ENCODE data around the gene CENPP. TPM values are rescaled to one million over a fixed set of nuclear protein-coding genes. Genes with fewer than 3 reads are reported as not detected.

The CENPP gene
- total RNA-seq, 1 experiment from 2014 or later = 14.3 TPM

DNA sequence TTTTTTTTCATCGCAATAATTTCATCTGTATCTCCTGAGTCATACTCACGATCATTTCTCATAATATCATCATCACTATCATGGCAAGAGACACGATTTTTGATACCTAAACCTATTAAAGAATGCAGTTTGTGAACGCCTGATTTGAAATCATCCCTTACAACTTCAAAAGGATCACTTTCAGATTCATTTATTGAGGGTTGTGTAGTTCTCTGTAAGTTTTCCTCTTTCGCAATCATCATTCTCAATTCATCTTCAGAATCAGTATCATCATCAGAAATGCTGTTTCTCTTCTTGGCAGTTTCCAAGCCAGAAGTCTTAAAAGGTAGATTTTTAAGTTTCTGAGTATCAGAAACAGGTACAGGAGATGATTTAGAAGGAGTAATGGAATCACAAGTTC lies 10.3 kb upstream of the CENPP start:
- Mint-ChIP-seq H3K4me1 (no peaks in the 10 kb centered on the region), H3K4me3 (no peak overlapping the region), H3K27me3 (ENCODE audit: low read depth) (no peaks in the 10 kb centered on the region), H3K36me3 (peaks cover 75% of the 10 kb centered on the region), H3K9me3 (no peaks in the 10 kb centered on the region), H3K27ac (no peak overlapping the region)
- ChIA-PET POLR2A (no interaction called here), CTCF (no interaction called here)
- no peak for DNase-seq (ENCODE audit: low spot score)
- no peak for ATAC-seq
- TF ChIP-seq ZNF671 (CRISPR knock-in tag; IDR thresholded peaks at IDR 0.05) = no peak
- TF ChIP-seq CREM (CRISPR knock-in tag; IDR thresholded peaks at IDR 0.05) = no peak
- TF ChIP-seq, protein P1, sequence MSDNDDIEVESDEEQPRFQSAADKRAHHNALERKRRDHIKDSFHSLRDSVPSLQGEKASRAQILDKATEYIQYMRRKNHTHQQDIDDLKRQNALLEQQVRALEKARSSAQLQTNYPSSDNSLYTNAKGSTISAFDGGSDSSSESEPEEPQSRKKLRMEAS (CRISPR knock-in tag; IDR thresholded peaks at IDR 0.05) = no peak
- TF ChIP-seq, protein P2, sequence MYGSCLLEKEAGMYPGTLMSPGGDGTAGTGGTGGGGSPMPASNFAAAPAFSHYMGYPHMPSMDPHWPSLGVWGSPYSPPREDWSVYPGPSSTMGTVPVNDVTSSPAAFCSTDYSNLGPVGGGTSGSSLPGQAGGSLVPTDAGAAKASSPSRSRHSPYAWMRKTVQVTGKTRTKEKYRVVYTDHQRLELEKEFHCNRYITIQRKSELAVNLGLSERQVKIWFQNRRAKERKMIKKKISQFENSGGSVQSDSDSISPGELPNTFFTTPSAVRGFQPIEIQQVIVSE (CRISPR knock-in tag; IDR thresholded peaks at IDR 0.05; ENCODE audit: borderline replicate concordance) = no peak
- TF ChIP-seq, protein P3, sequence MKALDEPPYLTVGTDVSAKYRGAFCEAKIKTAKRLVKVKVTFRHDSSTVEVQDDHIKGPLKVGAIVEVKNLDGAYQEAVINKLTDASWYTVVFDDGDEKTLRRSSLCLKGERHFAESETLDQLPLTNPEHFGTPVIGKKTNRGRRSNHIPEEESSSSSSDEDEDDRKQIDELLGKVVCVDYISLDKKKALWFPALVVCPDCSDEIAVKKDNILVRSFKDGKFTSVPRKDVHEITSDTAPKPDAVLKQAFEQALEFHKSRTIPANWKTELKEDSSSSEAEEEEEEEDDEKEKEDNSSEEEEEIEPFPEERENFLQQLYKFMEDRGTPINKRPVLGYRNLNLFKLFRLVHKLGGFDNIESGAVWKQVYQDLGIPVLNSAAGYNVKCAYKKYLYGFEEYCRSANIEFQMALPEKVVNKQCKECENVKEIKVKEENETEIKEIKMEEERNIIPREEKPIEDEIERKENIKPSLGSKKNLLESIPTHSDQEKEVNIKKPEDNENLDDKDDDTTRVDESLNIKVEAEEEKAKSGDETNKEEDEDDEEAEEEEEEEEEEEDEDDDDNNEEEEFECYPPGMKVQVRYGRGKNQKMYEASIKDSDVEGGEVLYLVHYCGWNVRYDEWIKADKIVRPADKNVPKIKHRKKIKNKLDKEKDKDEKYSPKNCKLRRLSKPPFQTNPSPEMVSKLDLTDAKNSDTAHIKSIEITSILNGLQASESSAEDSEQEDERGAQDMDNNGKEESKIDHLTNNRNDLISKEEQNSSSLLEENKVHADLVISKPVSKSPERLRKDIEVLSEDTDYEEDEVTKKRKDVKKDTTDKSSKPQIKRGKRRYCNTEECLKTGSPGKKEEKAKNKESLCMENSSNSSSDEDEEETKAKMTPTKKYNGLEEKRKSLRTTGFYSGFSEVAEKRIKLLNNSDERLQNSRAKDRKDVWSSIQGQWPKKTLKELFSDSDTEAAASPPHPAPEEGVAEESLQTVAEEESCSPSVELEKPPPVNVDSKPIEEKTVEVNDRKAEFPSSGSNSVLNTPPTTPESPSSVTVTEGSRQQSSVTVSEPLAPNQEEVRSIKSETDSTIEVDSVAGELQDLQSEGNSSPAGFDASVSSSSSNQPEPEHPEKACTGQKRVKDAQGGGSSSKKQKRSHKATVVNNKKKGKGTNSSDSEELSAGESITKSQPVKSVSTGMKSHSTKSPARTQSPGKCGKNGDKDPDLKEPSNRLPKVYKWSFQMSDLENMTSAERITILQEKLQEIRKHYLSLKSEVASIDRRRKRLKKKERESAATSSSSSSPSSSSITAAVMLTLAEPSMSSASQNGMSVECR (CRISPR knock-in tag; IDR thresholded peaks at IDR 0.05; ENCODE audit: borderline replicate concordance) = no peak
- TF ChIP-seq ELF4 (CRISPR knock-in tag; IDR thresholded peaks at IDR 0.05; ENCODE audit: low read depth) = no peak
- TF ChIP-seq, protein P4, sequence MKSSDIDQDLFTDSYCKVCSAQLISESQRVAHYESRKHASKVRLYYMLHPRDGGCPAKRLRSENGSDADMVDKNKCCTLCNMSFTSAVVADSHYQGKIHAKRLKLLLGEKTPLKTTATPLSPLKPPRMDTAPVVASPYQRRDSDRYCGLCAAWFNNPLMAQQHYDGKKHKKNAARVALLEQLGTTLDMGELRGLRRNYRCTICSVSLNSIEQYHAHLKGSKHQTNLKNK (CRISPR knock-in tag; IDR thresholded peaks at IDR 0.05) = no peak
- TF ChIP-seq, protein P5, sequence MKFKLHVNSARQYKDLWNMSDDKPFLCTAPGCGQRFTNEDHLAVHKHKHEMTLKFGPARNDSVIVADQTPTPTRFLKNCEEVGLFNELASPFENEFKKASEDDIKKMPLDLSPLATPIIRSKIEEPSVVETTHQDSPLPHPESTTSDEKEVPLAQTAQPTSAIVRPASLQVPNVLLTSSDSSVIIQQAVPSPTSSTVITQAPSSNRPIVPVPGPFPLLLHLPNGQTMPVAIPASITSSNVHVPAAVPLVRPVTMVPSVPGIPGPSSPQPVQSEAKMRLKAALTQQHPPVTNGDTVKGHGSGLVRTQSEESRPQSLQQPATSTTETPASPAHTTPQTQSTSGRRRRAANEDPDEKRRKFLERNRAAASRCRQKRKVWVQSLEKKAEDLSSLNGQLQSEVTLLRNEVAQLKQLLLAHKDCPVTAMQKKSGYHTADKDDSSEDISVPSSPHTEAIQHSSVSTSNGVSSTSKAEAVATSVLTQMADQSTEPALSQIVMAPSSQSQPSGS (CRISPR knock-in tag; IDR thresholded peaks at IDR 0.05; ENCODE audit: borderline replicate concordance, low read depth) = no peak
- TF ChIP-seq, protein P6, sequence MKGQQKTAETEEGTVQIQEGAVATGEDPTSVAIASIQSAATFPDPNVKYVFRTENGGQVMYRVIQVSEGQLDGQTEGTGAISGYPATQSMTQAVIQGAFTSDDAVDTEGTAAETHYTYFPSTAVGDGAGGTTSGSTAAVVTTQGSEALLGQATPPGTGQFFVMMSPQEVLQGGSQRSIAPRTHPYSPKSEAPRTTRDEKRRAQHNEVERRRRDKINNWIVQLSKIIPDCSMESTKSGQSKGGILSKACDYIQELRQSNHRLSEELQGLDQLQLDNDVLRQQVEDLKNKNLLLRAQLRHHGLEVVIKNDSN (CRISPR knock-in tag; IDR thresholded peaks at IDR 0.05) = no peak
- no peak for TF ChIP-seq NFATC4 (CRISPR knock-in tag; IDR thresholded peaks at IDR 0.05)
- no peak for TF ChIP-seq ZNF138 (CRISPR knock-in tag; conservative IDR thresholded peaks at IDR 0.05)
- TF ChIP-seq HMGA2 (CRISPR knock-in tag; IDR thresholded peaks at IDR 0.05) = no peak
- no peak for TF ChIP-seq ZNF396 (CRISPR knock-in tag; IDR thresholded peaks at IDR 0.05; ENCODE audit: borderline replicate concordance)
- no peak for TF ChIP-seq E2F4 (CRISPR knock-in tag; IDR thresholded peaks at IDR 0.05; ENCODE audit: borderline replicate concordance, low read depth)
- no peak for TF ChIP-seq PREB (CRISPR knock-in tag; IDR thresholded peaks at IDR 0.05; ENCODE audit: borderline replicate concordance)
- TF ChIP-seq, protein P7, sequence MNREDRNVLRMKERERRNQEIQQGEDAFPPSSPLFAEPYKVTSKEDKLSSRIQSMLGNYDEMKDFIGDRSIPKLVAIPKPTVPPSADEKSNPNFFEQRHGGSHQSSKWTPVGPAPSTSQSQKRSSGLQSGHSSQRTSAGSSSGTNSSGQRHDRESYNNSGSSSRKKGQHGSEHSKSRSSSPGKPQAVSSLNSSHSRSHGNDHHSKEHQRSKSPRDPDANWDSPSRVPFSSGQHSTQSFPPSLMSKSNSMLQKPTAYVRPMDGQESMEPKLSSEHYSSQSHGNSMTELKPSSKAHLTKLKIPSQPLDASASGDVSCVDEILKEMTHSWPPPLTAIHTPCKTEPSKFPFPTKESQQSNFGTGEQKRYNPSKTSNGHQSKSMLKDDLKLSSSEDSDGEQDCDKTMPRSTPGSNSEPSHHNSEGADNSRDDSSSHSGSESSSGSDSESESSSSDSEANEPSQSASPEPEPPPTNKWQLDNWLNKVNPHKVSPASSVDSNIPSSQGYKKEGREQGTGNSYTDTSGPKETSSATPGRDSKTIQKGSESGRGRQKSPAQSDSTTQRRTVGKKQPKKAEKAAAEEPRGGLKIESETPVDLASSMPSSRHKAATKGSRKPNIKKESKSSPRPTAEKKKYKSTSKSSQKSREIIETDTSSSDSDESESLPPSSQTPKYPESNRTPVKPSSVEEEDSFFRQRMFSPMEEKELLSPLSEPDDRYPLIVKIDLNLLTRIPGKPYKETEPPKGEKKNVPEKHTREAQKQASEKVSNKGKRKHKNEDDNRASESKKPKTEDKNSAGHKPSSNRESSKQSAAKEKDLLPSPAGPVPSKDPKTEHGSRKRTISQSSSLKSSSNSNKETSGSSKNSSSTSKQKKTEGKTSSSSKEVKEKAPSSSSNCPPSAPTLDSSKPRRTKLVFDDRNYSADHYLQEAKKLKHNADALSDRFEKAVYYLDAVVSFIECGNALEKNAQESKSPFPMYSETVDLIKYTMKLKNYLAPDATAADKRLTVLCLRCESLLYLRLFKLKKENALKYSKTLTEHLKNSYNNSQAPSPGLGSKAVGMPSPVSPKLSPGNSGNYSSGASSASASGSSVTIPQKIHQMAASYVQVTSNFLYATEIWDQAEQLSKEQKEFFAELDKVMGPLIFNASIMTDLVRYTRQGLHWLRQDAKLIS (CRISPR knock-in tag; IDR thresholded peaks at IDR 0.05; ENCODE audit: borderline replicate concordance) = no peak
- no peak for TF ChIP-seq MXD4 (CRISPR knock-in tag; IDR thresholded peaks at IDR 0.05; ENCODE audit: borderline replicate concordance)
- no peak for TF ChIP-seq TP53 (CRISPR knock-in tag; IDR thresholded peaks at IDR 0.05)
